ENCODE results near the gene AIFM1.

AIFM1 gene

GRCh38 chrX:130167040-130167439 lies 1.4 kb upstream of the AIFM1 start:
- DNase-seq: no peak

GRCh38 chrX:130166503-130166777 lies 799 bp upstream of the AIFM1 start:
- no peak for DNase-seq

GRCh38 chrX:130165181-130165702 lies 399 bp downstream of the AIFM1 start:
- DNase-seq: no peak

GRCh38 chrX:130163398-130163797 lies 2.2 kb downstream of the AIFM1 start:
- DNase-seq: no peak

- DNase-seq: no peak
Measured at GRCh38 chrX:130162094-130162735, 3.4 kb downstream of the AIFM1 start.

- no peak for DNase-seq
Measured at GRCh38 chrX:130159776-130160175, 5.9 kb downstream of the AIFM1 start.

- DNase-seq: no peak
Measured at GRCh38 chrX:130158311-130158710, 7.3 kb downstream of the AIFM1 start.

GRCh38 chrX:130155564-130155963 lies 10.1 kb downstream of the AIFM1 start:
- no peak for DNase-seq

- no peak for DNase-seq
Measured at GRCh38 chrX:130147631-130148030, 18.0 kb downstream of the AIFM1 start.

- DNase-seq: no peak
Measured at GRCh38 chrX:130145123-130145522, 20.5 kb downstream of the AIFM1 start.

- DNase-seq: no peak
Measured at GRCh38 chrX:130144509-130144908, 21.1 kb downstream of the AIFM1 start.

- DNase-seq: no peak
Measured at GRCh38 chrX:130139474-130140201, 26.0 kb downstream of the AIFM1 start.

- DNase-seq: no peak
Measured at GRCh38 chrX:130136961-130137360, 28.7 kb downstream of the AIFM1 start.

GRCh38 chrX:130136496-130136895 lies 29.1 kb downstream of the AIFM1 start:
- no peak for DNase-seq

- DNase-seq: no peak
Measured at GRCh38 chrX:130130990-130131389, 34.7 kb downstream of the AIFM1 start.

- DNase-seq: no peak
Measured at GRCh38 chrX:130125091-130125874, 40.4 kb downstream of the AIFM1 start.

GRCh38 chrX:130124577-130124976 lies 41.1 kb downstream of the AIFM1 start:
- no peak for DNase-seq

GRCh38 chrX:130121505-130121800 lies 44.2 kb downstream of the AIFM1 start:
- no peak for DNase-seq

GRCh38 chrX:130120746-130121504 lies 44.7 kb downstream of the AIFM1 start:
- DNase-seq: peak; percentile 87

GRCh38 chrX:130120321-130120731 lies 45.3 kb downstream of the AIFM1 start:
- DNase-seq: no peak

- no peak for DNase-seq
Measured at GRCh38 chrX:130119312-130119898, 46.2 kb downstream of the AIFM1 start.

GRCh38 chrX:130118441-130119311 lies 47.0 kb downstream of the AIFM1 start:
- peak; percentile 65 for DNase-seq

All from activated effector memory CD4-positive, alpha-beta T cell treated with anti-CD3 and anti-CD28 coated beads, Interleukin-2, amount 50 U/mL, for 16 hours (primary cell).